GM10266 (cell line): ENCODE data around the gene OR56A5.

ENCODE experiments used
- DNase-seq: peaks from one replicate; pipeline ENCODE4 v3.0.0; 2012; ENCODE audit errors: extremely low spot score
- CTCF ChIP-seq: IDR thresholded peaks from 2 replicates; pipeline ENCODE4 v1.5.1; 2012; ENCODE audit warnings: mild to moderate bottlenecking, low read depth; ENCODE audit not compliant: control insufficient read depth, insufficient read depth; ENCODE audit errors: missing control alignments

The OR56A5 gene

GRCh38 chr11:5968394-5968793, at the start of gene OR56A5:
TSS of gene OR56A5 (minus strand) at chr11:5968494. CDS start at chr11:5968494, 0 bp downstream.
- no peak for TF ChIP-seq CTCF
- no peak for DNase-seq

GRCh38 chr11:6013042-6013441, 44.7 kb upstream of the OR56A5 start:
- no peak for TF ChIP-seq CTCF
- no peak for DNase-seq

DNA sequence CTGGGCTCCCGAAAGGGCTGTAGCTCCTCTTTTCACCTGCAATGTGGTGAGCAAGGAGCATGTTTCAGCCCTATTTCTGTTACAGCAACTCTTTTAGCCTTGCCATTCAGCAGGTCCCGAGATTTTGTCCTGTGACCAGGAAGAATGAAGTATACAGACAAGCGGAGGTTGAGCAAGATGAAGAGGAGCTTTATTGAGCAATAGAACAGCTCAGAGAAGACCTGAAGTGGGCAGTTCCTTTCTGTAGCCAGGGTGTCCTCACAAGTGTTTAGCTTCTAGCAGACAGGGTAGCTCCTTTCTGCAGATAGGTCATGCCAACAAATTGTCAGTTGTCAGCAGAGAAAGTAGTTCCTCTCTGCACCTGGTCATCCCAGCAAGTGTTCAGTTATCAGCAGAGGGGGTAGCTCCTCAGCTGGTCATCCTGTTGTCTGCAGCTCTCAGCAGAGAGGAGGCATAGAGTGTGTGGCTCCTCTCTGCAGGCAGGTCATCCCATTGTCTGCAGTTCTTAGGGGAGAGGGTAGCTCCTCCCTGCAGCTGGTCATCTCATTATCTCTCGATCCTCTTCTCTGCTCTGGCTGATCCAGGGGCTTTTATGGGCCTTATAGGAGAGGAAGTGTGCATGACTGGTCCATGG, 43.9 kb upstream of the OR56A5 start:
- TF ChIP-seq CTCF: no peak
- no peak for DNase-seq

DNA sequence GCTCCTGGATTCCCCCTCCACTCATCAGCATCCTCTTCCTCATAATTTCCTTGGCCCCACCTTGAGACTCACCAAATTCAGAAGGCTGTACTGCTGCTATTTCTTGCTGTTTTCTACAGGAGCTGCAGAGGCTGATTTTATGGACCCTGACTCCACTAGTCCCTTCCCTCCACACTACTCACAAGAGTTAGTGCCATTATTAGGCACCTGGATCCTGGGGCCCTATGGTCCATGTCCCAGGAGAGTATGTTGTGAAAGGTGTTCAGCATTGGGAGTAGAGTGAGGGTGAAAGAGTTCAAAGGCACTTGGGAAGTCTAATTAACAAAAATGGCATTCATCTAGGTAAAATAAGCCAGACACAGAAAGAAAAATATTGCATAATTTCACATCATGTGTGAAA, 38.6 kb upstream of the OR56A5 start, which contains the start of gene OR56A4:
OR56A4 (minus strand) TSS at position 101 of the 400 bp plus-strand sequence. CDS start 3,954 bp downstream, outside the sequence.
- no peak for DNase-seq
- no peak for TF ChIP-seq CTCF

GRCh38 chr11:6006395-6006794, 38.1 kb upstream of the OR56A5 start:
- TF ChIP-seq CTCF: no peak
- no peak for DNase-seq

DNA sequence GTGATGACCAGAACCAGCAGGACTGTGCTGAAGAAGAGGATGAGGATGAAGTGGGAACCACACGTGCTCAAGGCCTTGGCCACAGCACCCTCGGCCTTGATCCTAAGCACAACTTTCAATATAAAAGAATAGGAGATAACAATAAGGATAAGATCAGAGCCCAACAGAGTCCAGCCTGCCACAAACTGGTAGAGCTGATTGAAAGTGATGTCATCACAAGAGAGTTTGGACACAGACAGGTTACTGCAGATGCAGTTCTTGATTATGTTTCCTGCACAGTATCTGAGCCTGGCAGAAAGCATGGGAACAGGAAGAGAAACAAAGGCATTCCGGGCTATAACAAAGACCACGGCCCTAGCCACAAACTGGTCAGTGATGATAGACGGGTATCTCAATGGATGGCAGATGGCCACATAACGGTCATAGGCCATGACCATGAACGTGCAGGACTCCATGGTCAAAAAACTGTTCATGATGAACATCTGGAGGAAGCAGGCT, 34.0 kb upstream of the OR56A5 start:
- no peak for DNase-seq
- TF ChIP-seq CTCF: no peak

DNA sequence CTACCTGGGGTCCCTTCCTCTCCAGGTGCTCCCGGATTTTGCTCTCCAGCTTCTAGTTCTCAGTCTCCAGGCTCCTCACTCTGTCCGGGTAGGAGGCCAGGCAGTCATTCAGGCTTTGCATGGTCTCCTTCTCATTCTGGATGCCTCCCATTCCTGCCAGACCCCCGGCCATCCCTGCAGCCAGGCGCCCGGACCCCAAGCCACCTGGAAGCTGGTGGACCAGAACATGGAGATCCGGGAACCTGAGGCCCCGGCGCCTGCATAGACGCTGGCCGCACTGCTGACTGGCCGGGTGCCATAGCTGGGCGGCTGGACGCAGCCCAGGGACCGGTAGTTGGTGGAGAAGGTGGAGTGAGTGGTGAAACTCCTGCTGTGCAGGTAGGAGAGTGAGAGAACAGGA, 26.5 kb upstream of the OR56A5 start:
- no peak for DNase-seq
- TF ChIP-seq CTCF: no peak
